SHP77 (cell line): Measurements from ENCODE around the gene HYAL1.

Source experiments
- DNase-seq, 2 experiments: peaks; one replicate each; lab custom pipeline; 2025; lab: John Stamatoyannopoulos, UW

Gene HYAL1

DNA sequence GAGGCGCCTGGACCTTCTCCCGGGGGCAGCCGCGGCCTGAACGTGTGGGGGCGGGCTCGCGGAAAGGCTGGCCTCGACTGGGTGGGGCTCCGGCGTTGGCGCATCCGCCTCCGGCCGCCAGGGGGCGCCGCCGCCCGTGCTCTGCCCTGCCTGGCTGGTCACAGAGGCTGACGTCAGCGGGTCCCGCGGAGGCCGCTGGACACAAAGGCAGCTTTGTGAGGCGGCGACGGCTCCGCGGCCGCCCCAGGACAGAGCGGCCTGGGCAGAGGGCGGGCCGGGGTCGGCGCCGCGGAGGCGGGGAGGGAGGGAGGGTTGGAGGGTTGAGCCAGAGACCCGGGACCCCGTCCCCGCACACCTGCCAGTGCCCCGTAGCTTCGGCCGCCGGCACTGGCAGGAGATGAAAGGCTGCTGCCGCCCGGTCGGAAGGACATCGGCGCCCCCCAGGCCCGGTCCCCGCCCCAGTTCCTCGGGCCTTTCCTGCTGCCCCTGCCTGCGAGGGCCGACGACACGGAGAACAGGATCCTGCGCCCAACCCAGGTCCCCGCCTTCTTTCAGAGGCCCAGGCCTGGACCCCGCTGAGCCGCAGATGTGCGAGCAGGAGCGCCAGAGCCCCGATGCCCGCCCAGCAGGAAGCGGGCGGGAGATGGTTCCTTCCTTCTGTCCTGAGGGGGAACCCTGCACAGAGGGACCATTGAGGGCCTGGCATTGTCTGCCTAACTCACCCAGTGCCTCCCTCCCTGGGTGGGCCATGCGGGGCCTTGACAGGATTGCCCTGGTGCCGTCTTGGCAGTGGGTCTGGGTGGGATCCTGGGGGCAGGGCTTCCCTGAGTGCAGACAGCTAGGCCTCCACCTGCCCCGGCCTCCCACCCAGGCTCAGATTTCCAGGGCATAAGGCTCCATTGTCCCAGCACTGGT is 43.1 kb downstream of the HYAL1 start:
- peak; percentile 72 to 85 for DNase-seq

DNA sequence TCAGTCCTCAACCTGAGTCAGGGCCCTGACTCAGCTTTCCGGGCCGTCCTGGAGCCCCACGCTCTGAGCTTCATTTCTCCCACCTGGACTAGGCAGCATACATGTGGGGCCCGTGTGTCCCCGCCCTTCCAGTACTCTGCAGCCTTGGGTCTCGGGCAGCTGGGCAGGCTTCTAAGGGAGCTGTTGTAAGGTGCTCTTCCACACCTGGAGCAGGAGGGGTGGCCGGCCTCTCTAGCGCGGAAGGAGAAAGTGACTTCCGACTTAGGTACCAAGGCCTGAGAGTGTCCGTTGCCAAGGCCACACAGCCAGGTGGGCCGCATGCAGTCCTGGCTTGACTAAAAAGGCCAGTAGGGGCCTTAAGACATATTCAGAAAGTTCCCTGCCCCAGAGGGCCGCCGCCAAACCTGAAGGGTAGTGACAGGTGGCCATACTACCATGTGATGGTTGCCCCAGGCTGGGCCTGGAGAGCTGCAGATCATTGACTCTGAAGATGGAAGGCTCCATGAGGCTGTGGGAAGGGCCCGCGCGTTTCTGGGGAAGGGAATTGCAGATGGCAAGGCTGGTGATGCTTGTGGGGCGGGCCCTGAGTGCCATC is 43.8 kb downstream of the HYAL1 start:
- no peak for DNase-seq

DNA sequence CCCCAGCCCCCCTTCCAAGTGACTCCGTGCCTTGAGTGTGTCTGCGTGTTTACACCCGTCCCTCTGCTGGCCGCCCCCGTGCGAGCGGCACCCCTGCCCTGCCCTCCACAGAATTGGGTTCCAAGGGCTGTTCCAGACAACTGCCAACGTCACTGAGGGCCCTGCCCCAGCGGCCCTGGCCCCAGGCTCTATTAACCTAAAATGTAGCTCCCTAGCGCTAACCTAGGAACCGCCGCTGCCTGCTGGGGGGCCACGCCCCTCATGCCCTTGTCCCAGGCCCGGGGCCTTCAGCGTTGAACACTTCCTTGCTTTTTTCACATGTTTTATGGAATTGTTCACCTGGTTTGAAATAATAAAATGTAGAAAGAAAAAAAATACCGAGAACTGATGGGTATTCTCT is 44.4 kb downstream of the HYAL1 start:
- no peak for DNase-seq

DNA sequence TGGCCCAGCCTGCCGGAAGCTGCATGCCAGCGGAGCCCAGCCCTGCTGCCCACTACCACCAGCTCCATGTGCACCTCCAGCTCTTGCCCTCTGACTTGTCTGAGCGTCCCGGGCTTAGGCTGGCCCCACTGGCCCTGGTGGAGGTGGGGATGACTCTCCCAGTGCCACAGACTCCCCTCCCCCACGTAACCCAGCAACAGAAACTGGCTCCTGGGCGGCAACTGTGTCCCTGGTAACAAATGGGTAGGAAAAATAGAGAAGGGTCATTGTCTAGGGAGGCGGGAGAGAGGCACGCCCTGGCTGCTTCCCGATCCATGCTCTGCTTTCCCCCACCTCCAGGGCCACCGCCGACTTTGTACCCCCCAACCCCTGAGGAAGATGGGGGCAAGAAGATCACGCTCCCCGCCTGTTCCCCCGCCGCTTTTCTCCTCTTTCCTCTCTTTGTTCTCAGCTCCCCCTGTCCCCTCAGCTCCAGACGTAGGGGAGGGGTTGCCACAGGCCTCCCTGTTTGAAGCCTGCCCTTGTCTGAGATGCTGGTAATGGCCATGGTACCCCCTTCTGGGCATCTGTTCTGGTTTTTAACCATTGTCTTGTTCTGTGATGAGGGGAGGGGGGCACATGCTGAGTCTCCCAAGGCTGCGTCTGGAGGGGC is 45.2 kb downstream of the HYAL1 start:
- DNase-seq = no peak

DNA sequence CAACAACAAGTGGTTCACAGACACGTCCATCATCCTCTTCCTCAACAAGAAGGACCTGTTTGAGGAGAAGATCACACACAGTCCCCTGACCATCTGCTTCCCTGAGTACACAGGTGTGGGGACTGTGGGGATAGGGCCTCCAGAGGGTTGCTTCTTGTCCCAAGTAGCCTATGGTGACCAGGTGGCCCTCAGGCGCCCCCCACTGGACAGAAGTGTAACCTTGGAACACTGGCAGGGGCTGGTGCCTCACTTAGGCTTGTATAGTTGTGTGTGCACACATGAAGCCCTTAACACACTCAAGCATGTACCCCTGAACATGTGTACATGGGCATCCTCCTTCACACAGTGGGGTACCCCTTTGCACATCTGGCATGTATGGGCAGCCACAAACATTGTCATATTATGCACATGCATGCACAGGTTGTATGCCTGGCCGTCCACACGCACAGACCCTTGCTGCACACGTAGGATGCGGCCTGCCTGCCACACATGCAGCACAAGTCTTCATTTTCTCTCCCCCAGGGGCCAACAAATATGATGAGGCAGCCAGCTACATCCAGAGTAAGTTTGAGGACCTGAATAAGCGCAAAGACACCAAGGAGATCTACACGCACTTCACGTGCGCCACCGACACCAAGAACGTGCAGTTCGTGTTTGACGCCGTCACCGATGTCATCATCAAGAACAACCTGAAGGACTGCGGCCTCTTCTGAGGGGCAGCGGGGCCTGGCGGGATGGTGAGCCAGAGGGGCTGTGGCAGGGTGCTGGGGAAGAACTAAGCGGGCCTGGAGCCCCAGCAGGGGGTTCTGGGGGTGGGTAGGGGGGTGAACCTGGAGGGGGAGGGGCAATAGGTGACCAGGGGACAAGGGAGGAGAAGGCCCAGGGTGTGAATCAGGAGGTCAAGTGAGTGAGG is 46.1 kb downstream of the HYAL1 start:
- DNase-seq = peak; percentile 50 to 65

DNA sequence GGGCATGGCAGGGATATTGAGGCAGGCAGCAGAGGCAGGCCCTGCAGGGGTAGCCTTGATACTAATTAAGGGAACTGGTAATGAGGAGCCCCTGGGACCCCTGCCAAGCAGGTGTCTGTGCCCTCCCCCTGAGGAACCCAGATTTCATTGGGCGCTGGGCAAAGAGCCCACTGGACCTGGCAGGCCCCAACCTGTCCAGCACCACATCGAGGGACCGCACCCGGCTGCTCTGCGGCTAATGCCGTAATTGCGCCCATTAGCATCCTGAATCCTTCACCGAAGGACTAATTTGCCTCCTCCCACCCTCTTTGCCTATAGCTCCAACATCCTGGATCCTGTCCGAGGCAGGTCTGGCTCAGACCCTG is 48.1 kb downstream of the HYAL1 start:
- no peak for DNase-seq

DNA sequence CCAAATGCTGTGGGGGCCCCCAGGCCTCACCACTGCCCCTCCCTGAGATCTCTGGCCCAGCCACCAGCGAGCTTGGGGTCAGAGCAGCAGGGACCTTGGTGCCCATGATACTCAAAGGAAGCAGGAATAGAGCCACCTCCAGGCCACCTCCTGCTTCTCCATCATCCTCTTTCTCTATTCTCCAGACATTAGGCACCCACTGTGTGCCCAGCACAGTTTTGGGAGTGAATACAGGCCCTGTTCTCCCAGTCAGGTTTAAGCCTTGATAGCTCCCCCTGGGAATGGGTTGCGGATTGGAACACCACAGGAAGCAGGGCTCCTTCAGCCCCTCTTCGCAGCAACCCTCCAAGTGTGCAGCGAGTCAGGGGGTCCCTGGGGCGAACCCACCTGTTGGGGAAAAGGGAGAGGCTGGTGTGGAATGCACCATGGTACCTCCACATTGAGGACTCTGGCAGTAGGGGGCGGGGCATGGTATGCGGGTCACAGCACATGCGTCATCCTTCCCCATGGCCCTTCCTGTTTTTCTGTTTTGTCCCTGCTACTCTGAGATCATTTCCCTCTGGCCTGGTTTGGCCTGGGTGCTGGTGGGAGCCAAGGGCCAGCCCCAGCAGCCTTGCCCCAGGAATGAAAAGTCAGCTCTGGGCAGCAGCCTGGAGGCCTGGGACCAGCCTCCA is 48.7 kb downstream of the HYAL1 start:
- no peak for DNase-seq

DNA sequence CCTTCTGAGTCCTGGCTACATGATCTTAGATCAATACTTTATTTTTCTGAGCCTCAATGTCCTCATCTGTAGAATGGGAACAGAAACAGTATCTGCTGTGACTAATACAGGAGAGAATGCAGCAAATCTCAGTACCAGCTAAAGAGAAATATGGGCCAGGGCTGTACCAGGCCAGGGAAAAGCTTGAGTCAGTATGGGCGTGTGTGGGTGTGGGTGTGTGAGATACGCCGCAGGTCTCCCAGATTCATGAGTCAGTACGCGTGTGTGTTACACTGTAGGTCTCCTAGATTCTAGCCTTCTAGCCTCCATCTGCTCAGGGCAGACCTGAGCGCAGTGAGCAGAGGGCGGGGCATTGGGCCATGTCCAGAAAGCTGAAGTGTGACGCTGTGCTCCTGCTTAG is 52.2 kb downstream of the HYAL1 start:
- DNase-seq = no peak

DNA sequence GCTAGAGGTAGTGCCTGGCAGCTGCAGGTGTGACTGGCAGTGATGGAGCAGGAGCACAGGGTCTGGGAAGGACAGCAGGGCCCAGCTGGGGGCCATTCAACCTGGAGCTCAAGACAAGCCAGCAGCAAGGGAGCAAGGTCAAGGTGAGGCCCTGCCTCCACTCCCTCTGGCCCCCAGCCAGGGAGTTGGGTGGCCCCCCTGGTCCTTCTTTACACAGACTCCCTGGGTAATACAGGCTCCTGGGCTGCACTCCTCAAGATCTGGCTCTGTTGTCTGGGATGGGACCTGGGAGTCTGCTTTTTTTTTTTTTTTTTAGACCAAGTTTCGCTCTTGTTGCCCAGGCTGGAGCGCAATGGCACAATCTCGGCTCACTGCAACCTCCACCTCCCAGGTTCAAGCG is 52.9 kb downstream of the HYAL1 start:
- no peak for DNase-seq
